K562 (cell line): ENCODE results near the gene NQO2. TPM values are rescaled to one million over a fixed set of nuclear protein-coding genes. Genes with fewer than 3 reads are reported as not detected.

ENCODE experiments used
- BCL6 ChIP-seq: fragments of 250-450 bp; sonication (Bioruptor Pico); IDR thresholded peaks from 2 replicates; pipeline ENCODE4 v1.4.0; 2020
- BRD9 ChIP-seq: fragments of 450-650 bp; IDR thresholded peaks from 2 replicates; pipeline ENCODE4 v1.6.1; 2018; ENCODE audit warnings: low read depth; ENCODE audit not compliant: partially characterized antibody
- CHD1 ChIP-seq: fragments of 200-600 bp; sonication (generic); IDR thresholded peaks from one replicate; pipeline ENCODE4 v1.6.1; 2012; ENCODE audit warnings: mild to moderate bottlenecking, moderate library complexity, low read length, inconsistent platforms
- FOXJ3 ChIP-seq: sonication (generic); formaldehyde crosslinking; IDR thresholded peaks from 2 replicates; pipeline ENCODE4 v1.4.0; 2020; ENCODE audit warnings: mild to moderate bottlenecking, missing genetic modification reagents
- HINFP ChIP-seq: fragments of 450-650 bp; conservative IDR thresholded peaks from 2 replicates; pipeline ENCODE4 v1.6.1; 2016; ENCODE audit warnings: missing genetic modification characterization, low read depth, mild to moderate bottlenecking, control low read depth, missing compliant biosample characterization
- JUNB ChIP-seq: fragments of 450-650 bp; formaldehyde crosslinking; conservative IDR thresholded peaks from 2 replicates; pipeline ENCODE4 v1.4.0; 2020; ENCODE audit warnings: mild to moderate bottlenecking
- KDM2B ChIP-seq: fragments of 250-450 bp; sonication (Bioruptor Pico); IDR thresholded peaks from 2 replicates; pipeline ENCODE4 v1.8.0; 2021; ENCODE audit warnings: mild to moderate bottlenecking, moderate library complexity
- MED1 ChIP-seq: sonication (generic); formaldehyde crosslinking; IDR thresholded peaks from 2 replicates; pipeline ENCODE4 v1.8.1; 2023; ENCODE audit warnings: missing genetic modification reagents, borderline replicate concordance
- MEIS2 ChIP-seq: fragments of 450-650 bp; IDR thresholded peaks from 2 replicates; pipeline ENCODE4 v1.6.1; 2014; ENCODE audit warnings: mild to moderate bottlenecking; ENCODE audit not compliant: partially characterized antibody
- NCOA4 ChIP-seq: fragments of 450-650 bp; IDR thresholded peaks from 2 replicates; pipeline ENCODE4 v1.6.1; 2018; ENCODE audit warnings: mild to moderate bottlenecking; ENCODE audit not compliant: partially characterized antibody
- NFRKB ChIP-seq: fragments of 450-650 bp; IDR thresholded peaks from 2 replicates; pipeline ENCODE4 v1.6.1; 2016; ENCODE audit warnings: low read depth
- RAD51 ChIP-seq: fragments of 450-650 bp; IDR thresholded peaks from 2 replicates; pipeline ENCODE4 v1.7.1; 2016; ENCODE audit warnings: low read depth, mild to moderate bottlenecking, borderline replicate concordance
- SFPQ ChIP-seq: fragments of 200-400 bp; formaldehyde crosslinking; IDR thresholded peaks from 2 replicates; pipeline ENCODE4 v1.6.1; 2017; ENCODE audit warnings: mild to moderate bottlenecking, low read depth, low read length, moderate library complexity
- SIX5 ChIP-seq, 2 experiments: IDR thresholded peaks; 2 replicates each; pipeline ENCODE4 v1.6.1; 2011; ENCODE audit warnings: low read length in 2 of 2, borderline replicate concordance in 1 of 2, low read depth in 1 of 2, mild to moderate bottlenecking in 1 of 2, moderate library complexity in 1 of 2; ENCODE audit not compliant: insufficient read depth in 1 of 2
- SMARCE1 ChIP-seq: fragments of 450-650 bp; IDR thresholded peaks from 2 replicates; pipeline ENCODE4 v1.7.1; 2016; ENCODE audit warnings: mild to moderate bottlenecking
- STAG1 ChIP-seq: sonication (generic); formaldehyde crosslinking; IDR thresholded peaks from 2 replicates; pipeline ENCODE4 v1.5.0; 2020; ENCODE audit warnings: missing genetic modification reagents, borderline replicate concordance
- TAF1 ChIP-seq: IDR thresholded peaks from 2 replicates; pipeline ENCODE4 v1.6.1; 2011; ENCODE audit warnings: mild to moderate bottlenecking, low read length, moderate library complexity; ENCODE audit not compliant: insufficient read depth, control insufficient read depth, severe bottlenecking; ENCODE audit errors: extremely low read depth
- TAF9B ChIP-seq: fragments of 450-650 bp; IDR thresholded peaks from 2 replicates; pipeline ENCODE4 v1.6.1; 2018; ENCODE audit warnings: mild to moderate bottlenecking; ENCODE audit not compliant: partially characterized antibody
- ZNF311 ChIP-seq: fragments of 250-450 bp; sonication (Bioruptor Pico); IDR thresholded peaks from 2 replicates; pipeline ENCODE4 v1.4.0; 2020; ENCODE audit warnings: mild to moderate bottlenecking, moderate library complexity
- ZNF57 ChIP-seq: fragments of 450-650 bp; formaldehyde crosslinking; IDR thresholded peaks from 2 replicates; pipeline ENCODE4 v1.4.0; 2020; ENCODE audit warnings: mild to moderate bottlenecking, moderate library complexity
- ZNF655 ChIP-seq: fragments of 250-450 bp; sonication (Bioruptor Pico); IDR thresholded peaks from 2 replicates; pipeline ENCODE4 v1.5.0; 2021
- ZNF77 ChIP-seq: fragments of 250-450 bp; sonication (Bioruptor Pico); IDR thresholded peaks from 2 replicates; pipeline ENCODE4 v1.5.0; 2020
- polyA plus RNA-seq, 8 experiments: library from polyadenylated mRNA; depleted of rRNA in 4 of 8; stranded (reverse) in 5 of 8; unstranded in 3 of 8; fragments of >200 nt; fragmentation: Nextera tagmentation in 2 of 8; fragmentation: Illumina TruSeq in 1 of 8; extraction: Ambion mirVana in 2 of 8; extraction: Trizol in 1 of 8; gene quantifications; 2 replicates each; pipeline versions ENCODE4 v1.2.1 to v1.2.3, GENCODE V29; 2011 to 2014; ENCODE audit warnings: inconsistent platforms in 1 of 8, missing spikeins in 1 of 8
- total RNA-seq, 7 experiments: library from RNA; depleted of rRNA in 6 of 7; stranded (reverse); fragments of >200 nt in 6 of 7; fragmentation: Illumina TruSeq in 2 of 7; extraction: Trizol in 2 of 7; gene quantifications; 2 replicates each; pipeline versions ENCODE4 v1.2.1 to v1.2.3, GENCODE V29; 2011 to 2021; ENCODE audit warnings: low replicate concordance in 1 of 7
- TF ChIP-seq, protein P1 (sequence below): fragments of 450-650 bp; formaldehyde crosslinking; IDR thresholded peaks from 2 replicates; pipeline ENCODE4 v1.4.0; 2020; ENCODE audit warnings: mild to moderate bottlenecking

NQO2 gene
- total and polyA plus RNA-seq, 9 of the 15 experiments (the other 6 are each of a cell fraction or from before 2014, with no cell fraction given): 54.6 to 214 (median 116) TPM

DNA sequence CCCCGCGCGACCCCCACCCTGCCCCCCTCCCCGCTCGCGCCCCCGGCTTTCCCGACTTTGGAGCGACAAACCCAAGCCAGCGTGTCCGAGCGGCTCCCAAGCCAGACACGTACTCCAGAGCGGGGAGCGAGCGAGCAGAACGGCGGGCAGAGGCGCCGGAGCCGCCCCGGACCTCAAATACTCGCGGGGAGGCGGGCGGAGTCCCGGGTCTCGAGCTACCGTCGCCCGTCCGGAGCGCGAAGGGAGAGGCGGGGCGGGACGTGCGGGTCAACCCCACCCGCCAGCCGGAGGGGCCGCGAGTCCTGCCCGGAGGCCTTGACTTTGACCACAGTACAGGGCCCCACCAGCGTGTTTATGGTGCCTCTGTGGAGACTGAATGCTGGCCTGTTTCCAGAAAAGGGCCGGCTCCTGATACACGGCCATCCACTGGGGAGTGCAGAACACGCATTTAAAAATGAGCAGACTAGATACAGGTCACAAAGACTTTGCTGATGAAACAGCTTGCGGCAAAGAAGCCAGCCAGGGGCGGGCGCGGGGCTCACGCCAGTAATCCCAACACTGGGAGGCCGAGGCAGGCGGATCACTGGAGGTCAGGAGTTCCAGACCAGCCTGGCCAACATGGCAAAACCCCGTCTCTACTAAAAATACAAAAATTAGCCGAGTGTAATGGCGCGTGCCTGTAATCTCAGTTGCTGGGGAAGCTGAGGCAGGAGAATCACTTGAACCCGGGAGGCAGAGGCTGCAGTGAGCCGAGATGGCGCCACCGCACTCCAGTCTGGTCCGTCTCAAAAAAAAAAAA, 28.1 kb upstream of the NQO2 start, which contains the start of gene SERPINB6 (continued):
- TF ChIP-seq MEIS2 (no peak), ZNF57 (CRISPR knock-in tag) (no peak), HINFP (no peak), JUNB (CRISPR knock-in tag) (no peak), TAF9B (peak; percentile 35), STAG1 (CRISPR knock-in tag) (no peak), ZNF311 (CRISPR knock-in tag) (0 out of 2 replicates have a peak, but pooled peaks have one; percentile 51), NCOA4 (no peak), CHD1 (no peak), SMARCE1 (peak; percentile 51; the same call in 1 of the 2 replicates), ZNF655 (CRISPR knock-in tag) (no peak), NFRKB (peak; percentile 77; the same call in 1 of the 2 replicates), FOXJ3 (no peak), RAD51 (no peak), BRD9 (peak; percentile 61), MED1 (CRISPR knock-in tag) (no peak; the same call in 1 of the 2 replicates), SIX5 (IDR thresholded peaks at IDR 0.05; ENCODE audit: borderline replicate concordance in 1 of 2, insufficient read depth in 1 of 2, low read depth in 1 of 2, low read length in 2 of 2) (no peak), SFPQ (no peak), ZNF77 (CRISPR knock-in tag) (no peak), BCL6 (CRISPR knock-in tag) (no peak), TAF1 (no peak), KDM2B (CRISPR knock-in tag) (peak; percentile 25; the same call in 1 of the 2 replicates)
- TF ChIP-seq, protein P1, sequence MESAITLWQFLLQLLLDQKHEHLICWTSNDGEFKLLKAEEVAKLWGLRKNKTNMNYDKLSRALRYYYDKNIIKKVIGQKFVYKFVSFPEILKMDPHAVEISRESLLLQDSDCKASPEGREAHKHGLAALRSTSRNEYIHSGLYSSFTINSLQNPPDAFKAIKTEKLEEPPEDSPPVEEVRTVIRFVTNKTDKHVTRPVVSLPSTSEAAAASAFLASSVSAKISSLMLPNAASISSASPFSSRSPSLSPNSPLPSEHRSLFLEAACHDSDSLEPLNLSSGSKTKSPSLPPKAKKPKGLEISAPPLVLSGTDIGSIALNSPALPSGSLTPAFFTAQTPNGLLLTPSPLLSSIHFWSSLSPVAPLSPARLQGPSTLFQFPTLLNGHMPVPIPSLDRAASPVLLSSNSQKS (CRISPR knock-in tag): no peak
